ENCODE measurements around the gene SVIL. TPM values are rescaled to one million over a fixed set of nuclear protein-coding genes. Genes with fewer than 3 reads are reported as not detected.
A peak's percentile ranks its signal among the peaks of the same experiment; 100 is the strongest.

SVIL gene
- total and polyA plus RNA-seq, 10 donors: 1.4 to 65.3 (median 20.4) TPM

- peaks cover 0 to 29% (median 12%) of the 10 kb centered on the region in 6 donors for H3K4me1 ChIP-seq
Observed at GRCh38 chr10:29663718-29664117, 28.9 kb upstream of the SVIL start.

GRCh38 chr10:29658984-29659965, 24.5 kb upstream of the SVIL start:
- H3K27me3 ChIP-seq (replicated peaks in 1 of 7): no peaks in the 10 kb centered on the region
- no peak for DNase-seq
- TF ChIP-seq POLR2AphosphoS5 (IDR thresholded peaks at IDR 0.05) (peak in 1 of 3 donors; percentile 50), POLR2A (IDR thresholded peaks at IDR 0.05) (no peak), CTCF (IDR thresholded peaks at IDR 0.05 in 8 of 11, conservative IDR thresholded peaks at IDR 0.05 in 3 of 11) (peak in 5 of 11 experiments; percentile 25 to 51 (median 46))
- peak overlapping the region in 7 of 8 donors; percentile 40 to 83 (median 73) for H3K27ac ChIP-seq
- H3K4me1 ChIP-seq: peaks cover 0 to 37% (median 19%) of the 10 kb centered on the region in 6 donors
- peaks cover 0 to 19% (median 11%) of the 10 kb centered on the region in 8 donors for H3K9me3 ChIP-seq
- peaks cover 0 to 16% (median 0%) of the 10 kb centered on the region in 6 donors for H3K36me3 ChIP-seq
- WGBS, 5 donors: 19 to 25% (median 20%) methylated on average over 10 of the region's 10 CpGs
- intact Hi-C loops (cut with DNase I; ENCODE audit: low total_unique reads): no loop called here
- H3K4me3 ChIP-seq: peak overlapping the region in 1 of 8 donors; percentile 34

More at GRCh38 chr10:29663718-29664117, 28.9 kb upstream of the SVIL start:
- H3K4me3 ChIP-seq: no peak overlapping the region
- no peak overlapping the region for H3K27ac ChIP-seq
- DNase-seq: no peak
- H3K27me3 ChIP-seq (replicated peaks in 1 of 7): no peaks in the 10 kb centered on the region
- intact Hi-C loops (cut with DNase I; ENCODE audit: low total_unique reads): no loop called here
- H3K9me3 ChIP-seq: no peaks in the 10 kb centered on the region
- H3K36me3 ChIP-seq: no peaks in the 10 kb centered on the region
- TF ChIP-seq POLR2A (IDR thresholded peaks at IDR 0.05): no peak
- no peak for TF ChIP-seq CTCF (IDR thresholded peaks at IDR 0.05 in 8 of 11, conservative IDR thresholded peaks at IDR 0.05 in 3 of 11)
- no peak for TF ChIP-seq POLR2AphosphoS5 (IDR thresholded peaks at IDR 0.05)
- 94 to 97% (median 96%) methylated on average over 8 of the region's 8 CpGs for WGBS, 5 donors

GRCh38 chr10:29657719-29658274, 23.0 kb upstream of the SVIL start:
- Histone ChIP-seq H3K27me3 (replicated peaks in 1 of 7) (no peaks in the 10 kb centered on the region), H3K4me3 (no peak overlapping the region), H3K4me1 (peaks cover 0 to 37% (median 19%) of the 10 kb centered on the region in 6 donors), H3K9me3 (peaks cover 0 to 19% (median 11%) of the 10 kb centered on the region in 8 donors), H3K27ac (no peak overlapping the region), H3K36me3 (peaks cover 0 to 16% (median 0%) of the 10 kb centered on the region in 6 donors)
- DNase-seq: no peak
- WGBS, 5 donors: 69 to 82% (median 76%) methylated on average over 9 of the region's 9 CpGs
- intact Hi-C loops (cut with DNase I; ENCODE audit: low total_unique reads): no loop called here
- TF ChIP-seq CTCF (IDR thresholded peaks at IDR 0.05 in 8 of 11, conservative IDR thresholded peaks at IDR 0.05 in 3 of 11): no peak
- TF ChIP-seq POLR2A (IDR thresholded peaks at IDR 0.05): no peak
- no peak for TF ChIP-seq POLR2AphosphoS5 (IDR thresholded peaks at IDR 0.05)

All from spleen (tissue), 11 donors.